Hepatocyte (in vitro differentiated cells): ENCODE data around the gene CDCA8. TPM values are rescaled to one million over a fixed set of nuclear protein-coding genes. Genes with fewer than 3 reads are reported as not detected.

Experiments
- DNase-seq: peaks from one replicate; pipeline ENCODE4 v3.0.0-alpha.2; 2016; ENCODE audit warnings: low spot score
- H2AFZ ChIP-seq: fragments of 200-600 bp; sonication (generic); 2 replicates; pipeline ENCODE4 v1.6.0; 2016; ENCODE audit warnings: antibody characterized with exemption, mild to moderate bottlenecking
- H3K27ac ChIP-seq: fragments of 200-600 bp; sonication (generic); 2 replicates; pipeline ENCODE4 v1.5.1; 2016; ENCODE audit warnings: mild to moderate bottlenecking
- H3K27me3 ChIP-seq: fragments of 200-600 bp; sonication (generic); 2 replicates; pipeline ENCODE4 v1.6.1; 2016
- H3K36me3 ChIP-seq: fragments of 200-600 bp; sonication (generic); replicated peaks from 2 replicates; pipeline ENCODE4 v1.5.1; 2016; ENCODE audit warnings: low read depth; ENCODE audit not compliant: insufficient read depth
- H3K4me1 ChIP-seq: fragments of 200-600 bp; sonication (generic); 2 replicates; pipeline ENCODE4 v1.5.1; 2016; ENCODE audit warnings: mild to moderate bottlenecking, moderate library complexity; ENCODE audit not compliant: insufficient read depth
- H3K4me2 ChIP-seq: fragments of 200-600 bp; sonication (generic); 2 replicates; pipeline ENCODE4 v1.6.0; 2016
- H3K4me3 ChIP-seq: fragments of 200-600 bp; sonication (generic); 2 replicates; pipeline ENCODE4 v1.5.1; 2016; ENCODE audit warnings: mild to moderate bottlenecking
- H3K79me2 ChIP-seq: fragments of 200-600 bp; sonication (generic); 2 replicates; pipeline ENCODE4 v1.6.0; 2017; ENCODE audit warnings: mild to moderate bottlenecking
- H3K9me2 ChIP-seq: fragments of 200-600 bp; sonication (generic); replicated peaks from 2 replicates; pipeline ENCODE4 v1.6.0; 2017; ENCODE audit warnings: mild to moderate bottlenecking; ENCODE audit not compliant: insufficient read depth
- H3K9me3 ChIP-seq: fragments of 200-600 bp; sonication (generic); 2 replicates; pipeline ENCODE4 v1.5.1; 2016; ENCODE audit warnings: low read depth, mild to moderate bottlenecking
- H4K20me1 ChIP-seq: fragments of 200-600 bp; sonication (generic); 2 replicates; pipeline ENCODE4 v1.6.0; 2016; ENCODE audit warnings: mild to moderate bottlenecking; ENCODE audit not compliant: insufficient read depth, poor library complexity, severe bottlenecking
- EZH2 ChIP-seq: fragments of 200-600 bp; sonication (generic); IDR thresholded peaks from 2 replicates; pipeline ENCODE4 v1.6.1; 2016; ENCODE audit warnings: antibody characterized with exemption, mild to moderate bottlenecking, borderline replicate concordance
- EZH2phosphoT487 ChIP-seq: fragments of 200-600 bp; sonication (generic); IDR thresholded peaks from one replicate; pipeline ENCODE4 v1.6.1; 2018; ENCODE audit warnings: antibody characterized with exemption, mild to moderate bottlenecking, low read depth, moderate library complexity; ENCODE audit not compliant: unreplicated experiment, severe bottlenecking
- WGBS: methylation state at CpG from one replicate; pipeline ENCODE4 v1.1.6; 2016; ENCODE audit warnings: low lambda C conversion rate; ENCODE audit errors: missing lambda C conversion rate; 5-methylcytosine and 5-hydroxymethylcytosine counted together
- polyA plus RNA-seq: library from polyadenylated mRNA; unstranded; fragments of >200 nt; fragmentation: Nextera tagmentation; extraction: Ambion mirVana; gene quantifications from 2 replicates; pipeline ENCODE4 v1.2.1, GENCODE V29; 2016
- total RNA-seq: library from RNA; depleted of rRNA; stranded (reverse); fragments of >200 nt; gene quantifications from 2 replicates; pipeline ENCODE4 v1.2.3, GENCODE V29; 2014
- TF ChIP-seq, protein P1 (sequence below): fragments of 200-600 bp; sonication (generic); IDR thresholded peaks from 2 replicates; pipeline ENCODE4 v1.5.1; 2016; ENCODE audit warnings: antibody characterized with exemption, mild to moderate bottlenecking; ENCODE audit not compliant: poor library complexity

The CDCA8 gene
- total and polyA plus RNA-seq, 2 experiments from 2014 or later, result 4.3 to 5.4 TPM

DNA sequence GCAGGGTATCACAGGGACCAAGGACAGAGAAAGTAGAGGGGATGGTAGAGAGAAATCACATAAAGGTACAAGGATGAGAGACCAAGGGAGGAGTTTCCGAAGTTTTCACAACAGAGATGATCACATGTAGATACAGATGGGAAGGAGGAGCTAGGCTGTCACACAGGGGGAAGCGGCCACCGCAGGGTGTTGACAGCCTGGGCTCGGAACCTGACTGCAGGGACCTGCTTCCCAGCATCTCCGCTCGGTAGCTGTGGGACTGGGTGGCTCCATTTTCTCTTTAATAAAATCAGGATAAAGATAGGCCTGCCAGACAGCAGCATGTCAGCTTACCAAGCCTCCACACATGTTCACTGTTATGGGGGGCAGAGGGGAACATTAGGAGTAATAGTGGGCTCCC lies 32.3 kb downstream of the CDCA8 start:
- H3K27ac ChIP-seq, result no peak overlapping the region
- 88% methylated on average over 6 of the region's 6 CpGs for WGBS
- TF ChIP-seq EZH2phosphoT487 (no peak), EZH2 (no peak)
- TF ChIP-seq, protein P1, sequence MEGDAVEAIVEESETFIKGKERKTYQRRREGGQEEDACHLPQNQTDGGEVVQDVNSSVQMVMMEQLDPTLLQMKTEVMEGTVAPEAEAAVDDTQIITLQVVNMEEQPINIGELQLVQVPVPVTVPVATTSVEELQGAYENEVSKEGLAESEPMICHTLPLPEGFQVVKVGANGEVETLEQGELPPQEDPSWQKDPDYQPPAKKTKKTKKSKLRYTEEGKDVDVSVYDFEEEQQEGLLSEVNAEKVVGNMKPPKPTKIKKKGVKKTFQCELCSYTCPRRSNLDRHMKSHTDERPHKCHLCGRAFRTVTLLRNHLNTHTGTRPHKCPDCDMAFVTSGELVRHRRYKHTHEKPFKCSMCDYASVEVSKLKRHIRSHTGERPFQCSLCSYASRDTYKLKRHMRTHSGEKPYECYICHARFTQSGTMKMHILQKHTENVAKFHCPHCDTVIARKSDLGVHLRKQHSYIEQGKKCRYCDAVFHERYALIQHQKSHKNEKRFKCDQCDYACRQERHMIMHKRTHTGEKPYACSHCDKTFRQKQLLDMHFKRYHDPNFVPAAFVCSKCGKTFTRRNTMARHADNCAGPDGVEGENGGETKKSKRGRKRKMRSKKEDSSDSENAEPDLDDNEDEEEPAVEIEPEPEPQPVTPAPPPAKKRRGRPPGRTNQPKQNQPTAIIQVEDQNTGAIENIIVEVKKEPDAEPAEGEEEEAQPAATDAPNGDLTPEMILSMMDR, result no peak
- H3K4me2 ChIP-seq, result no peak overlapping the region
- no peak overlapping the region for H2AFZ ChIP-seq
- H3K4me1 ChIP-seq, result no peaks in the 10 kb centered on the region
- no peaks in the 10 kb centered on the region for H4K20me1 ChIP-seq
- H3K9me2 ChIP-seq, result no peaks in the 10 kb centered on the region
- no peaks in the 10 kb centered on the region for H3K9me3 ChIP-seq
- H3K4me3 ChIP-seq, result no peak overlapping the region
- H3K79me2 ChIP-seq, result no peaks in the 10 kb centered on the region
- DNase-seq, result no peak
- H3K27me3 ChIP-seq, result no peaks in the 10 kb centered on the region
- H3K36me3 ChIP-seq, result no peaks in the 10 kb centered on the region

DNA sequence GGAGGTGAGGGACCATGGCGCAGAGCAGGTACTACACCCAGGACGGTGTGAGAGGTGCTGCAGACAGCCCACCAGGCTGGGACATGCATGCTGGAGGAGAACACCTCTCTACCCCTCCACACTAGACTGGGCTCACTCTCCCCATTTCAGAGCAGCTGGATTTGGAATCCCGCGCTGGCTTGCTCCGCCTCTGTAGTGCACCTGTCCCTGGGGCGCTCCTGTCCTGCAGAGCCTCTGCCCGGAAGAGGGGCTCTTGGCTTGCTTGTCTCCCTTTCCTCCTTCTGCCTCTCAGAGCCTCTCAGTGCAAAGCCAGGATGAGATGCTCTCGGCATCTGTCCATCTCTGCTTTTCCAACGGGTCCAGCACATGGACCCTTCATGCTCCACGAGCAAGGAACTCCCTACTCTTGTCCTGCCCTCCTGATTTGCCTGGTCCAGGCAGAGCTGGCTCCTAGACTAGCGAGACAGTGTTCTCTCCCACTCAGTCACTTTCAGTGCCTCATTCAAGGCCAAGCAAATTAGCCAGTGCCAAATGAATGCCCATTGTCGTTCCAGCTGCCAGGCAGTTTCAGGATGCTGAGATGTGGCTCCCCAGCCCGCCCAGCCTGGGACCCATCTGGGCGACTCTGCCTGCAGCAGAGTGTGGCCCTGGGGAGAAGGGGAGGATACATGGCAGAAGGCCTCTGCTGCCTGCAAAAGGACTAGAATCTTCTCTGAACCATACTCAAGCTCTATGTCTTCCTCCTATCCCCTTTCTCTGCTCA lies 33.7 kb downstream of the CDCA8 start:
- WGBS, result 83% methylated on average over 14 of the region's 14 CpGs
- H4K20me1 ChIP-seq, result no peaks in the 10 kb centered on the region
- H3K27me3 ChIP-seq, result no peaks in the 10 kb centered on the region
- no peak overlapping the region for H3K4me3 ChIP-seq
- no peaks in the 10 kb centered on the region for H3K9me3 ChIP-seq
- H3K4me1 ChIP-seq, result no peaks in the 10 kb centered on the region
- no peak overlapping the region for H3K4me2 ChIP-seq
- TF ChIP-seq EZH2, result no peak
- TF ChIP-seq, protein P1, result no peak
- TF ChIP-seq EZH2phosphoT487, result no peak
- H3K36me3 ChIP-seq, result no peaks in the 10 kb centered on the region
- DNase-seq, result no peak
- H3K27ac ChIP-seq, result no peak overlapping the region
- no peaks in the 10 kb centered on the region for H3K79me2 ChIP-seq
- no peaks in the 10 kb centered on the region for H3K9me2 ChIP-seq
- no peak overlapping the region for H2AFZ ChIP-seq

DNA sequence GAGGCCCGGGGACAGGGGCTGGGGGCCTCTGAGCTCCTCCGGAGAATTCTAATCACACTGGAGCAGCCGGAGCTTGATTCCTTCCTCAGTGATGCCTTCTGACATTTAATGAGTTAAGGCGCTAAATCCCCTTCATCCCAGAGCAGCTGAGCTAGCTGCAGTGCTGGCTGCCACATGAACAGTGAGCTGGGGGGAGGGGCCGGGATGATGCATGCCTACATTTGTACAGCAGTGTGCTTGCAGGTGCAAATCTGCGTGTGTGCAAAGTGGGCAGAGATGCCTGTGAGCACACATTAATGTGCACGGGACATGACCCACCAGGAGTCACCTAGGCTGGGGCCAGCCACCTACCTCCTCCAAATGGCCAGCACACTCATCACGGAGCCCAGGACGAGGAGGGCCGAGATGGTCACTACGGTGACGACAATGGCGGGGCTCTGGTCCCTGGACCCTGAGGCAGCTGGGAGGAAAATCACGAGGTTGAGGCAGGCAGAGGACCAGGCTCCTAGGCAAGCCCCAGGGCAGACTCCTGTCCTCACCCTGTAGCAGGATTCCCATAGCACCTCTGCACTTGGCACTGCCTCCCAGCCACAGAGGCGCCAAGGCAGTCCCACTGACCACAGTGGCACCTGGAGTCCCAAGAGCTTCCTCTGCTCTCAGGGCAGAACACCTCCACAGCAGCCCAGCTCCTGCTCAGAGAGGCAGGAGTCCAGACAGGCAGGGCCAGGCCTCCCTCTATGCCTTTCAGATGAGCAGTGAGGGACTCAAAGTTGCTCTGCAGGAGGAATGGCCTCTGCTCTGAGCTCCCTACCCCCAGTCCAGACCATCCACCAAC lies 34.7 kb downstream of the CDCA8 start:
- H2AFZ ChIP-seq, result no peak overlapping the region
- no peaks in the 10 kb centered on the region for H3K9me3 ChIP-seq
- no peaks in the 10 kb centered on the region for H3K9me2 ChIP-seq
- H3K27me3 ChIP-seq, result no peaks in the 10 kb centered on the region
- WGBS, result 82% methylated on average over 15 of the region's 15 CpGs
- H3K4me2 ChIP-seq, result no peak overlapping the region
- H4K20me1 ChIP-seq, result no peaks in the 10 kb centered on the region
- DNase-seq, result no peak
- H3K36me3 ChIP-seq, result no peaks in the 10 kb centered on the region
- H3K4me3 ChIP-seq, result no peak overlapping the region
- no peaks in the 10 kb centered on the region for H3K79me2 ChIP-seq
- H3K27ac ChIP-seq, result no peak overlapping the region
- no peaks in the 10 kb centered on the region for H3K4me1 ChIP-seq
- TF ChIP-seq EZH2phosphoT487, result no peak
- no peak for TF ChIP-seq EZH2

DNA sequence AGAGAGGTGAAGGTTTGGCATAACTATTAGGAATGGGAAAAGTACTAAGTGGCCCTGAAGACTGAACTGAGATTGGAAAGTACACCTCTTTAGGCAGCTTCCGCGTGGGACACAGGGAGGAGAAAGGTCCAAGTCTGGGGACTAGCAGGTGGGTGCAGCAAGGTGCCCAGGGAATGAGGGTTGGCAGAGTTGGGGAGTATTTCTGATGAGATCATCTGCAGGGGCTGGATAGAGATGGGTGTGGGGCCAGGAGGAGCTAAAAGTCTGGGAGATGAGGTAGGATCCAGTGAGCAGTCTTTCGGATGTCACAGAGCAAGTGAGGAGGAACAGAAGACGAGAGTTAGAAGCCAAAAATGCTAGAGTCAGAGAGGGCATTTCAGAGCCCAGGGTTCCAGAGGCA lies 36.1 kb downstream of the CDCA8 start:
- H3K4me1 ChIP-seq, result no peaks in the 10 kb centered on the region
- no peak overlapping the region for H3K27ac ChIP-seq
- no peak overlapping the region for H3K4me2 ChIP-seq
- no peak overlapping the region for H3K4me3 ChIP-seq
- H3K27me3 ChIP-seq, result no peaks in the 10 kb centered on the region
- no peak for DNase-seq
- H3K79me2 ChIP-seq, result no peaks in the 10 kb centered on the region
- H3K9me2 ChIP-seq, result no peaks in the 10 kb centered on the region
- no peaks in the 10 kb centered on the region for H3K36me3 ChIP-seq
- TF ChIP-seq, protein P1, result no peak
- no peak for TF ChIP-seq EZH2phosphoT487
- no peak for TF ChIP-seq EZH2
- H3K9me3 ChIP-seq, result no peaks in the 10 kb centered on the region
- H2AFZ ChIP-seq, result no peak overlapping the region
- no peaks in the 10 kb centered on the region for H4K20me1 ChIP-seq
- WGBS, result 79% methylated on average over 4 of the region's 4 CpGs
